Activated effector memory CD4-positive, alpha-beta T cell treated with anti-CD3 and anti-CD28 coated beads, Interleukin-2, amount 50 U/mL, for 16 hours (primary cell): Measurements from ENCODE around the gene EHD1.

Source experiments
- DNase-seq: peaks from one replicate; pipeline ENCODE4 v3.0.0-alpha.2; 2020

EHD1 gene

DNA sequence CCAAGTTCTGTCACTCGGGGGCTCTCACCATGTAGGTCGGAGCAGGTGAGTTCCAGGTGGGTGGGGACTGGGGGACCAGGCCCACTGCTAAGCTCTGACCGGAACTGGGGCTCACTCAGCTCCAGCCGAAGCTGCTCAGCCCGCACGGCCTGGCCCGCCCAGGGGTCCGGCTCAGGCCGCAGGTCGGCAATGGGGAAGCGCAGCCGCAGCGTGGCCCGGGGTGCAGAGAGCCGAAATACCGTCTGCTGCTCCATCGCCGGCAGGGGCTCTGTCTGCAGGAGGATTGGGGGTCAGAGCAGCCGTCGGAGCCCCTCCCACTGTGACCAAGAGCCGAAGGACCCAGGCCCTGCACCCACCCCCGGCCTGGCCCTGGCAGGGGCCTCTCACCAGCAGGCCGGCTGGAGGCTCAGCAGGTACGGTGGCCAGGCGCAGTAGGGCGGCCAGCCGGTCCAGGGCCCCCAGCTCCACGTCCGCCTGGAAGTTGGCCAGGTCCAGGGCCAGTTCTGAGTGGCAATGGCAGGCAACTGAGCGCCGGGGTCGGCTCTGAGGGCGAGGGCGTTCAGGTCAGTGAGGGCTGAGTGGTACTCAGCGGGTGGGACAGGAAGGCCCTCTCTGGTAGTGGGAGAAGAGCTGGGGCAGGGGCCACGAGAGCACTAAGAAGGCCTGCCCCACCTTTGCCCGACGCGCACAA is 31.4 kb upstream of the EHD1 start:
- no peak for DNase-seq

DNA sequence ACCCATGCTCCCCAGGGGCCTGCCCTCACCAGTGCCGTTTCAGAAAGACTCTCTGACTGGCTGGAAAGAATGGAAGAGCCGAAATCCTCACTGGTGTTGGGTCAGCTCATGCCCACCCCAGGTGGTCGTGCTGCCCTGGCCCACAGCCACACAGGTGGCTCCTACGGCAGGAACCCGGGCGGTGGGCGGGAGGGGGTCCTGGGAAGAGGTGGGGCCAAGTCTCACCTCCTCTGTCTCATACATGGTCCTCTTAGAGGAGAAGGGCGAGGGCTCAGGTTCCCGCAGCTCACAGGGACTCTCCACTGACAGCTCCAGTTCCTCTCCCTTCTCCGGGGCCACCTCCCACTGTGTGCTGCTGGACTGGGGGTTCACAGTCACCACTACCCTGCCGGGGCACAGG is 30.3 kb upstream of the EHD1 start:
- DNase-seq = no peak

DNA sequence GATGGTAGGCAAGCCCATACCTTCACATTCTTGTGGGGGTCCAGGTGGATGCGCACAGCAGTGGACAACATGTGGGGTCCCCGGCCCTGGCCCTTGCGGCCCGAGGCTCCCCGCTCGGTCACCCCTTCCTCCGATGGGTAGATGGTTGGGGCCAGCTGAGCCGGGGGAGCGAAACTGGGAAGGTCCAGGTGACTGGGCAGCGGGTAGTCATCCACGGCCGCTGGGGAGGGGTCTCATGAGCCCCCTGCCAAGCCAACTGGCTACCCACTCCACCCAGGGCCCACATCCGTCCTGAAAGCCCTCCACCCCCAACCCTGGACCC is 27.9 kb upstream of the EHD1 start:
- no peak for DNase-seq

DNA sequence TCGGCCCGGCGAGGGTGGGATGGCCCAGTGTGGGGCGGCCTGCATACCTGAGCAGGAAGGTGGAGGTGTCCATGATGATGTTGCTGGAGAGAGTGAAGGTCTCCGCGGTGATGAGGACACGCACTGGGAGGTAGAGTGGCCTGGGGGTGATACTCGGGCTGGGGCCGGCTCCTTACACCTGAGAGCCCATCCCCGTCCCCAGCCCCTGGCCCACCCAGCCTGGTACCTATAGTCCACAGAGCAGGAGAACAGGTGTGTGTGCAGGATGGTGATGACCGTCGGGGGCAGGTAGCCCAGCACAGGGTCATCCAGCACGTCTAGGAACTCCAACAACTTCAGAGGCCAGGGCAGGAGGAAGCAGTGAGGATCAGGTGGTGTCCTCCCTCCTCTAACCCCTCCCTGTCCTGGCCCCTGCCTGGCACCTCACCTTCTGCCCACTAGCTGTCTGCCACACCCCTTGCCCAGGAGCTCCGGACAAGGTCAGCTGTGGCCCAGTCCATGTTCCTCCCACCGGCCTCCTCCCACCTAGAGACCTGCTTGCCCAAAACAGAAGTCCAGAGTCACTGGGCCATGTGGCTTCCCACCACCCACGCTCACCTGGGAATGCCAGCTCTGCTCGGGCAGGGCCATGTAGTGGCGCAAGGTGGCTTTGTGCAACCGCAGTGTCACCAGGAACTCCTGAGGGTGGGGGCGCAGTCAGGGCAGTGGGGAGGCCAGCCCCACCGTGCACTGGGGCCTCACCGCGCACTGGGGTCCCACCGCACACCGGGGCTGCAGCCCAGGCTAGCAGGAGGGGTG is 27.3 kb upstream of the EHD1 start:
- DNase-seq = no peak

DNA sequence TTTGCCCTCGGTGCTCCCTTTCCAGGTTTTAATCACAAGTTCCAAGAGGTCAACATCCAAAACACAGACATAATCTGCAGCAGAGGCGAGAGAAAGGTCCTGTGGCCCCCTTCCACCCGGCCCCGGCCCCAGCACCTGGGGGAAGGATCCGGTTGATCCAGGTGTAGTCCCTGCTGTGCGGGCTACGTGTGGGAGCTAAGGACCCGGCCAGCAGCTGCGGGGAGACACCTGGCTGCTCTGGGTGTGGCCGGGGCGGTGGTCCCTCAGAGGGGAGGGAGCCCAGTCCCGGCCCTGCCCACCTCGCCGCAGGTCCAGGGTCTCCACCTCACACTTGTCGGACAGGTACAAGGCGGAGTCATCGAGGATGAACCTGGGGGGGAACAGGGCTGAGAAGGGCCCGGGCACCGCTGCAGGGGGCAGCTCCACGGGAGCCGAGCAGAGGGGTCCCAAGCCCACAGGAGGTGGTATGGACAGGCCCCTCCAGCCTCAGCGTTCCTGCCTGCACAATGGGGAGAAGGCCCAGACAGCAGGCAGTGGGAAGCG is 24.9 kb upstream of the EHD1 start:
- DNase-seq = no peak

DNA sequence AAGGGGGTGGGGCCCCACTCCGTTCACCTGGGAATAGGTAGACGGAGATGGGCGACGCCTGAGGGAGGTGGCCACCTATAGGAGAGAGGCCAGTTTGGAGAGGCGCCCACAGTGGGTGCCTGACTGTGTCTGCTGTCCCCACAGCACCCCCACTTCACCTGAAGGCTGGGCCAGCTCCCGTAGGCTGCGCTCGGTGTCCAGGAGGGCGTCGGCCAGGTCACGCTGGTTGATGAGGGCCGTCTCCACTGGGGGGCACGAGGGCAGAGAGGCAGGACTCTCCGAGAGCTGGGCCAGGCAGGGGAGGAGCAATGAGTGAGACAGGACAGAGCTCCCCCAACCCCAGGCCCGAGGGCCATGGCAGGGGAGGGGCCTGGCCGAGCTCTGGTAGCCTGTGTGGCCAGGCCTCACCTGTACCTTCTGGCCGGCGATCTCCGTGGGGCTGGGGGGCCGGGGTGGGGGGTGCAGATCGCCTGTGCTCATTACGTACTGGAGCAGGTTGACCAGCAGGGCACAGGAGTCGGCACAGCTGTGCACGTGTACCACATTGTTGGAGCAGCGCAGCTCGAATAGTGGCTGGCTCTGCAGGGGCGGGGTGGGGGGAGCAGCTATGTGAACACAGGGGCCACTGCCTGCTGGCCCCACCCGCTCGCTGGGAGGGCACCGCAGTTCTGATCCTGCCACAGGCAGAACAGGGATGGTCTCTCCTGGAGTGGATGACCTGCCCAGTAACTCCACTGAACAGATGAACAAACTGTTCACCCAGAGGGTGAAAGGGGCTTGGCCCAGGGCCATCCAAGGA is 23.9 kb upstream of the EHD1 start:
- DNase-seq = no peak

DNA sequence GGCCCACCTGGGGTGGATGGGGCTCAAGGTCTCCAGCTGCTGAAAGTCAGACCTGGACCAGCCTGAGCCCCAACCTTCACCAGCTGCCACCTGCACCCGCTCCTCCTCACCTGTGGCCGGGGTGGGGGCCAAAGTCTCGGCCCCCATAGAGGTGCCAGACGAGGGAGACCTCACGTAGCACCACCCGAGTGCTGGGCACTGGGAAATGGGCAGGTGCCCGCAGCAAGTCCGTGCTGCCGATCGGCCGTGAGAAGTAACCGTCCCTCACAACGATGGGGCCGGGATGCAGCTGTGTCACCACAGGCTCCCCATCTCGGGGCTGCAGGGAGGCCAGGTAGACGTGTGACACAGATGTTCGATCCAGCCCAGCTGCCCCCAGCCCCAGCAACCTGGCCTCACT is 22.4 kb upstream of the EHD1 start:
- no peak for DNase-seq

DNA sequence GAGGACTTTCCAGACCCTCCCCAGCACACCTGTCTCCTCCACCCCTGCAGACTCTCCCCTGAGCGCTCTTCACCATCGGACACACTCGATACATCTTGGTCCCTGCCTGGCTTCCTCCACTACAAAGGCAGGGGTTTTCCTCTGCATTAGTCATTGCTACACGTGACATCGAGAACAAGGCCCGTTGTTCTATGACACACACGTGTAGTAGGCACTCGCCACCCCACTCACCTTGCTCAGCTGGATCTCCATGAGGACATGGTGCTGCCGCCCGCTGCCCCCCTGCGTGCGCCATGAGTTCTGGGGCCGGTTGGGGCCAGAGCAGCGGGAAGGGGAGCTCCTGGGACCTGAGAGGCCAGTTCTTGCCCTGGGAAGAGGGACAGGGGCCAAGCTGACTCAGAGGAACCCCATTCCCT is 21.9 kb upstream of the EHD1 start:
- peak; percentile 90 for DNase-seq

DNA sequence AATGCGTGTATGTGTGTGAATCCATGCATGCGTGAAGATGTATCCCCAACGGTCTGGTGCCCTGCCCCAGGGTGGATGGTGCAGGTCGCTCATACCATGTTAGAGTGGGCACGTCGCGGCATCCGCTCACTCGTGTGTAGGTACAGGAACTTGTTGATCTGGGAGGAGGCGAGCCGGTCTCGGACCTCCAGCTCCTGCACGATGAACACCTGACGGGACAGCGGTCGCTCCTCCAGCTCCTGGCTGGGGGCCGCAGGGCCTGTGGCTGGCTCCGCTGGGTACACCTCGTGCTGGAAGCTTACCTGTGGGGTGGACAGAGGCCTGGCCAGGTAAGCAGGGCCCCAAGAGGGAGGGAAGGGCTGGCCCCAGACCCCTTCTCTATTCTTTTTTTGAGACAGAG is 20.1 kb upstream of the EHD1 start:
- DNase-seq = no peak

DNA sequence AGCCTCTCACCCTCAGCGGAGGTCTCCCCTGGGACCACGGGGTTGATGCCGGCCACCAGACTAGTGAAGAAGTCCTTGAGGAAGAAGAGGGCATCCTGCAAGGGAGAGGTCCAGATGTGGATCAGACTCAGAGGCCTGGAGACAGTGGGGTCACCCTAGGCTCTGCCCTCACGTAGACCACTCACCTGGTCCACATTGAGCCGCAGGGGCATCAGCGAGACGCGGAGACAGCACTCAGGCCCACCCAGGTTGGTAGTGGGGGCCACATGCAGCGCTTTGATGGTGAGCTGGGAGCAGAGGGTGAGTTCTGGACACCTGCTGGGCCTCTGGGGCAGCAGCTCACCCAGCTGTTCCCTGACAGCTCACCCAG is 19.6 kb upstream of the EHD1 start:
- no peak for DNase-seq

DNA sequence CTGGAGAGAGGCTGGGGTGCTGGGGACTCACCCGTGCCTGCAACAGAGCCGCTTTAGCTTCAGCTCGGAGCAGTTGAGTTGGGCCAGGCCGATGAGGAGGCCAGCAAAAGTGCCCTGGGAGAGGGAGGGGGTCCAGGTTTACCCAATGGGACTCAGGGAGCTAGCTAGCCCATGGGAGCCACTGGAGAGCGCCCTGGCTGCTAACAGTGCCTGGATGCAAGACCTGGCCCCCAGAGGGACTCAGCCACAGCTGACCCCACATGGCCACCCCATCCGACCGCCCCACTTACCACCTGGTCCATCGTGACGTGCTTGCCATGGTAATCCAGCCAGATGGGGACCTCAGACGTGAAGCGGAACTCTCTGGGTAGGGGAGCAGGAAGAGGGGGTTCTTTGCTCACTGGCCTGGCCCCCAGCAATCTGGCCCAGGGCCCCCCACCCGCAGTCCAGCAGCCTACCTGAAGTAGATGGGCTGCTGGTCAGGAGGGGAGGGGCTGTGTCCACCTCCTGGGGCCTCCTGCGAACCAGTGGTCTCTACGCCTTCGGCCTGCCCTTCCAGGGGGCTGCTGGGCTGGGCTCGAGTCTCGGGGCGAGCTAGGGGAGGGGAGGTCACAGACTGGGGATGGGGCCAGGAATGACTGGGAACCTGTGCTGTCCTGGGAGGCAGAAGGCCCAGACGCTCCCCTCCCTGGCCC is 19.1 kb upstream of the EHD1 start:
- DNase-seq = no peak

DNA sequence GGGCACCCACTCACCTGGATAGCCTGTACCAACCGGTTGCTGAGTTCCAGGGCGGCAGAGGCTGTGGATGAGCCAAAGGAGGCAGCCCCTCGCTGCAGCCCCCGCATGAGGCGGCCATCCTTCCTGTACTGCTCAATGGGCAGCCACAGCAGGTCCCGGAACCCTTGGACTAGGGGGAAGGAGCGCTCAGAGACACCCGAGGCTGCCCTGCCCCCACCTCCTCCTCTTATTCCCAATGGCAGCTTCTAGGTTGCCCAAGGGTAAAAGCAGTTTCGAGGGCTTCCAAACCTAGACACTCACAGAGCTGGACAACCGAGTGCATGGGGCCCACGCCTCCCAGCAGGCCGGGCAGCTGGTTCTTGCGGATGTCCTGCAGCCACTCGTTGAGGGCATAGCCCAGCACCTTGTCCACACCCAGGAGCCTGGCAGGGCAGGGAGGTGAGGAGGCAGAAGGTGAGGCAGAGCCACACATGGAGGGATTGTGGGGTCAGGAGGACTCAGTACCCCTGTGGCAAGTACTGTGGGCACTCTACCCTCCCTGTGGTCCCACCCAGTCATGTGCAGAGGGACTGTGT is 18.1 kb upstream of the EHD1 start:
- DNase-seq = no peak

DNA sequence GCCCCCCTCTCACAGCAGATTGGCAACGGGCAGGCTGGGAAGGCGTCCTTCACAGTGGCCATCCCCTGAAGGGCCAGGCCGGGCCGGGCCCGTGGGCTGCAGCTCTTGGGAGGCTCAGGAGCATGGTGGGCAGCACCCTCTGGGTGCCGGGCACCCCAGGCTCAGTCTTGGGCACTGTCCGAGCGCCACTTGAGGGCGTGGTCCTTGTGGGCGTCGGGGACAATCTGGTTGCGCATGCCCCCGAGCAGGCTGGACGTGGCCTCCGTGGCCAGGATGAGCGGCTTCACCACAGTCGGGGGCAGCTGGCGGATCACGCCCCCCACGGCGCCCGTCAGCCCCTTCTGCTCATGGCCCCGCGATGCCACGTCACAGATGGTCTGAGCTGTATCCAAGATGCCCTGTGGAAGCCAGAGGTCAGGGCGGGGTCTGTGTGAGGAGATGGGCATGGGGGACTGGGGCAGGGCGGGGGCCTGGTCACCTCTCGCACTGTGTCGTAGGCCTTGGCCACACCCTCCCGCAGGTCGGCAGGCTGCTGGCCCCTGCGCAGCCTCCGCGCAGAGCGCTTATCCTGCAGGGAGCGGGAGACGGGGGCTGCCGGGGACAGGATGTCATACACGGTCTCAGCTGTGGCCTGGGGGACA is 16.5 kb upstream of the EHD1 start:
- DNase-seq = no peak

DNA sequence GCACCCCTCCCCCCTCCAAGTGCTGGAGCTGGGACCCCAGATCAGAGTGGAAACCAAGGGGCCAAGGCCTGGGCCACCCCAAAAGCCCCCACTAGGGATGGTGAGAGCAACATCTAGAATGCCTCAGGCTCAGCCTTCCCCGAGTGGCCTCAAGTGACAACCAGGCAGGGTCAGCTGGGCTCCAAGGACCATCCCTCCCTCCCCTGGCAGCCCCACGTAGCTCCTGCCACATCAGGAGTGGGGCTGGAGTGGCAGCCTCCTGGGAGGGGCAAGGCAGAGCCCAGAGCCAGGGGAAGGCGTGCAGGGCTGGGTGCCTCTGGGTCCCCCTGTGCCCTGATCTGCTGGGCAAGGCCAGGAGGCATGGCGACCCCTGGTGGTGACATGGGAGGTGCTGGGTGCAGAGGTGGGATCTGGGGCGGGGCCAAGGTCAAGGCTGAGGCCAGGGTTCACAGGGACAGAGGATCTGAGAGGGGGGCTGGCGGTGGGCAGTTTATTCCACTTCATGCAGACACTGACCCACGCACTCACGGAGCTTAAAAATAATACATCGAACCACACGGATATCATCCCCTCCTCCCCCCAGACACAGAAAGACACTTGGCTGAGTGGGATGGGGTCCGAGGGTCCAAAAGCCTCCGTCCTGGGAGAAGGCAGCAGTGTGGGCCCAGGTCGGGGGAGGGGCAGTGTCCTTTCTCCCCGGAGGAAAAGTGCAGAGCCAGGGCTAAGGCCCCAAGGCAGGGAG is 15.8 kb upstream of the EHD1 start:
- peak; percentile 96 for DNase-seq

DNA sequence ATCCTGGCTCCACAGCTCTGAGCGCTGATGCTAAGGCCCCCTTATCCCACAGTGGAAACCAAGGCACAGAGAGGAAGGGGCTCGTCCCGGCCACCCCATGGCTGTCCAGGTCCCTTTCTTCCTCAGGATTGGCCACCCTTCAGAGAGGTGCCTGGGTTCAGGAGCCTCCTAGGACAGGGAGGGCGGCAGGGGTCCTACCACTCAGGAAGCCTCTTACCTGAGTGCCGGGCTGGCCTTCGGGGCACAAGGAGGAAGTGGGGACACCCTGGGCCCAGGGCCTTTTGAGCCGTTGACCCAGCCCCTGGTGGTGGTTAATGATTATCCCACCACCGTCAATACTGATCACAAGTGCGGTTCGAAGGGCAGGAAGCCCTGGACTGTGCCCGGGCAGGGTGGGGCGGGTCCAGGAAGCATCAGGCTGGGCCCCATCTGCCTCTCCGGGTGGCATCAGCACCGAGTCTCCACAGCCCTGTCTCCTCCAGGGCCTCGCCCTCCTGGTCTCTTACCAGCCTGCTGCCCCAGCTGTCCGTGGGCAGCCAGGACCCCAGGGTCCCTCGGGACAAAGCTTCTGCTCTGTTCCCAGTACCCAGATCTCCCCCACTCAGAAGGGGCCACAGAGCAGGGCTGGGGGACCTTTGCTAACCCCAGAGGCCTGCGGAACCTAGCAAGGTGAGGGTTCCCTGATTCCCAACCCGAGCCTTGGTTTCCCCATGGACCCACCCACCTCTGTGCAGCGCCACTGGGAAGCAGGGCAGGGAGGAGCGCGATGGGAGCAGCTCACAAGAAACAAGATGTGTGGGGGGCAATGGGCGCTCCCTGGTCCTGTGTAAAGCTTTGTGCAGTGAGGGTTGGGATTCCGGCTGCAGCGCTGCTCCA is 15.0 kb upstream of the EHD1 start:
- DNase-seq = no peak

DNA sequence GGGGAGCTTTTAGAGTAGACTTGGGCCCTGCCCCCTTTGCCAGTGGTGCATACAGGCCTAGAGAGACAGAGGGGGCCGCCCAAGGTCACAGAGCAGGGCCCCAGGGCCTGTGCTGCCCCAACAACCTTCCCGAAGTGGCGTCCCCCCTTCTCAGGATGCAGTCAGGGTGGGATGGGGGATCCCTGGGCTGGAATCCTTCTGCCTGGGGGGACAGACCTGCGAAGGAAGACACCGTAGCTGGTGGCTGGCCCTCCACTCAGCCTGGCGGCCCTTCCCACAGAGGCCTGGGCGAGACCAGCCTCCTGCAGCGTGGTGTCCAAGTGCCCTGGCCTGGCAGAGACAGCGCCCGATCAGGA is 14.4 kb upstream of the EHD1 start:
- DNase-seq = no peak

DNA sequence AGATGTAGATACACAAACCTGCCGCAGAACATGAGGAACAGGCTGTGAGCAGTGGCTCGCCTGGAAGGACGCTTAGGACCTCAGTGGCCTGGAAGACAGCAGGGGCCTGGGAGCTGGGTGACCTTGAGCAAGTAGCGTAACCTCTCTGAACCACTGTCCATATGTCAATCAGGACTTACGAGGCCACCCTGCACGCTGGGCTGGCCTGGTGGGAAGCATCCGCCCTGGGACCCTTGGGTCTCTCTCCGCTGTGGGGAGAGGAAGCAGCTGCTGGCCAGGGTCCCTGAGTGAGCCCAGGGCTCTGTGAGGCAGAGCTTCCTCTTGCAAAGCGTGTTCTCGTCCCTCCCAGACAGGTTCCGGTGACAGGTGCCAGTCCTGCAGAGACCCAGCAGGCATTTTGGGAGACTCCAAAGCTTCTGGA is 14.0 kb upstream of the EHD1 start:
- DNase-seq = no peak

DNA sequence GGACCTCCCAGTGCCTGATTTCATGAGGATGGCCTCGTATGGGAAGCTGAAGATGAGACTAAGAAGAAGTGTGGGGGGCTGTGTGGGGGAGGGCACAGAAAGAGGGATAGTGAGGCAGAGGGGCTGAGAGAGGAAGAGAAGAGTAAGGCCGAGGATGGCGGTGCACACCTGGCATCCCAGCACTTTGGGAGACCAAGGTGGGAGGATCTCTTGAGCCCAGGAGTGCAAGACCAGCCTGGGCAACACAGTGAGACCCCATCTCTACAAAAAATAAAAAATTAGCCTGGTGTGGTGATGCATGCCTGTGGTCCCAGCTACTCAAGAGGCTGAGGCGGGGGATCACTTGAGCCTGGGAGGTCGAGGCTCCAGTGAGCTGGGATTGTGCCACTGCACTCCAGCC is 13.5 kb upstream of the EHD1 start:
- no peak for DNase-seq

DNA sequence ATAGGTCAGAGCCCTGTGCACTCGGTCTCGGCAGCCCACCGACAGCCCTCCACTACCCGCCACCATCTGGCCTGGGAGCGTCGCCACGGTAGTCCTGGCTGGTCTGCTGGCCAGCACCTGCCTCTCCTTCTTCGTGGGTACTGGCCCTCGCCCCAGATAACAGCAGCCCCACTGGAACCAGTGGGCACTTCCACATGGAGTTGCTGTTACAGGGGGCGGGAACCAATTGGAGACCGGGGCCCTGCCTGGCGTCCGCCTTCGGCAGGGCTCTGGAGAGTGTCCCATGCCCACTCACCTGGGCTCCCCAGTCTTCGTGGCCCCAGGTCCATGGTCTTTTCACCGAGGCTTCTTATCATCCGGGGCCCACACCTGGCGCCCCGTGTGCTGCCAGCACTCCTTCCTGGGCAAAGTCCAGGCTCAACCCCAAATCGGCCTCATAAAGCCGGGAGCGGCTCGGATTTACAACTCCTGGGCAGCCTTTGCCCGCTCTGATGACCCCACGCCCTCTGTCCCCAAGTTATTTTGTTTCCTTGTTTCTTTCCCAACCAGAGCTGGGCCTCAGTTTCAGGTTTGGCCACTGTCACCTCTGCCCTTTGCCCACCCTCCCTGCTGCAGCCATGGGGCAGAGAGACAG is 12.9 kb upstream of the EHD1 start:
- no peak for DNase-seq

DNA sequence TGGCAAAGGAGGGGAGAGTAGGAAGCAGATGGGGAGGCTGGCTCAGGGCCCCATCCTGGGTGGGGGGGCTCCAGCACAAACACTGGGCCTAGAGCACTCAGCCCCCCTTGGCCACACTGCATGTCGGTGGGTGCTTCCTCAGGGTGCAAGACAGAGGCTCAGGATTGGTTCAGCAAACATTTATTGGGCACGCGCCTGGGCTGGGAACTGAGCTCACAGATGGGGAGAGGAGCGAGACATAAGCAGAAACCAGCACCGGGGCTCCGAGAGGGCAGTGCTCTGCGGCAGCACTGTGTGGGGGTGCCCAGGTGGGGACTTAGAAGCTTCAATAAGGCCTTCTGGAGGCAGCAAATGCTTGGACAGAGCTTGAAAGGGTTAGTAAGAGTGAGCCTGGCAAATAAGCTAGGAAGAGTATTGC is 12.1 kb upstream of the EHD1 start:
- DNase-seq = no peak
